ENCODE data around the gene C10orf105. TPM values are rescaled to one million over a fixed set of nuclear protein-coding genes. Genes with fewer than 3 reads are reported as not detected.

The C10orf105 gene
- total RNA-seq, 1 donor from 2014 or later: 0.15 TPM

DNA sequence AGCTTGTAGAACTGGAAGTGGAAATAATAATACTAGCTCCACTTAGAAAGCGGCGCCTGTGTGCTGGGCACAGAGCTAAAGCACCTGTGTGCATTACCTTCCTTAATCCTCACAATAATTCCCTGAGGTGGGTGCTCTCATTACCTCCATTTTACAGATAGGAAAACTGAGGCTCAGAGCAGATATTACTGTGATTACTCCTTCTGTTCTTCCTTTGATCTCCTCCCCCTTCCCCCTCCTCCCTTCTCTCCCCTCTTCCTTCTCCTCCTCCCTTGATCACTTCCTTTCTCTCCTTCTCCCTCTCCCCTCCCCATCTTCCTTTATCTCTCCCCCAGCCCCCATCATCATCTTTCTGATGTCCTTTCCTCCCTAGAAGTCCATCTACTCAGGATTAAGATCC lies 55.0 kb downstream of the C10orf105 start:
- Mint-ChIP-seq H3K9me3 (ENCODE audit: unreplicated experiment) (no peaks in the 10 kb centered on the region), H3K27me3 (ENCODE audit: unreplicated experiment) (peaks cover 14% of the 10 kb centered on the region)
- TF ChIP-seq, protein P1, sequence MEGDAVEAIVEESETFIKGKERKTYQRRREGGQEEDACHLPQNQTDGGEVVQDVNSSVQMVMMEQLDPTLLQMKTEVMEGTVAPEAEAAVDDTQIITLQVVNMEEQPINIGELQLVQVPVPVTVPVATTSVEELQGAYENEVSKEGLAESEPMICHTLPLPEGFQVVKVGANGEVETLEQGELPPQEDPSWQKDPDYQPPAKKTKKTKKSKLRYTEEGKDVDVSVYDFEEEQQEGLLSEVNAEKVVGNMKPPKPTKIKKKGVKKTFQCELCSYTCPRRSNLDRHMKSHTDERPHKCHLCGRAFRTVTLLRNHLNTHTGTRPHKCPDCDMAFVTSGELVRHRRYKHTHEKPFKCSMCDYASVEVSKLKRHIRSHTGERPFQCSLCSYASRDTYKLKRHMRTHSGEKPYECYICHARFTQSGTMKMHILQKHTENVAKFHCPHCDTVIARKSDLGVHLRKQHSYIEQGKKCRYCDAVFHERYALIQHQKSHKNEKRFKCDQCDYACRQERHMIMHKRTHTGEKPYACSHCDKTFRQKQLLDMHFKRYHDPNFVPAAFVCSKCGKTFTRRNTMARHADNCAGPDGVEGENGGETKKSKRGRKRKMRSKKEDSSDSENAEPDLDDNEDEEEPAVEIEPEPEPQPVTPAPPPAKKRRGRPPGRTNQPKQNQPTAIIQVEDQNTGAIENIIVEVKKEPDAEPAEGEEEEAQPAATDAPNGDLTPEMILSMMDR (IDR thresholded peaks at IDR 0.05; ENCODE audit: unreplicated experiment): no peak

GRCh38 chr10:71663311-71663710 lies 56.3 kb downstream of the C10orf105 start:
- Mint-ChIP-seq H3K27ac (ENCODE audit: unreplicated experiment) (no peak overlapping the region), H3K4me3 (ENCODE audit: unreplicated experiment) (peak overlapping the region; percentile 23), H3K27me3 (ENCODE audit: unreplicated experiment) (peaks cover 11% of the 10 kb centered on the region), H3K4me1 (ENCODE audit: unreplicated experiment) (peaks cover 24% of the 10 kb centered on the region), H3K36me3 (ENCODE audit: low read depth, unreplicated experiment) (no peaks in the 10 kb centered on the region), H3K9me3 (ENCODE audit: unreplicated experiment) (no peaks in the 10 kb centered on the region)
- no peak for DNase-seq (ENCODE audit: low spot score)
- TF ChIP-seq, protein P1 (IDR thresholded peaks at IDR 0.05; ENCODE audit: unreplicated experiment): no peak

More for the DNA sequence above, 55.0 kb downstream of the C10orf105 start:
- no peak overlapping the region for H3K27ac Mint-ChIP-seq (ENCODE audit: unreplicated experiment)
- H3K36me3 Mint-ChIP-seq (ENCODE audit: low read depth, unreplicated experiment): no peaks in the 10 kb centered on the region
- no peak overlapping the region for H3K4me3 Mint-ChIP-seq (ENCODE audit: unreplicated experiment)
- peaks cover 17% of the 10 kb centered on the region for H3K4me1 Mint-ChIP-seq (ENCODE audit: unreplicated experiment)
- DNase-seq (ENCODE audit: low spot score): no peak

DNA sequence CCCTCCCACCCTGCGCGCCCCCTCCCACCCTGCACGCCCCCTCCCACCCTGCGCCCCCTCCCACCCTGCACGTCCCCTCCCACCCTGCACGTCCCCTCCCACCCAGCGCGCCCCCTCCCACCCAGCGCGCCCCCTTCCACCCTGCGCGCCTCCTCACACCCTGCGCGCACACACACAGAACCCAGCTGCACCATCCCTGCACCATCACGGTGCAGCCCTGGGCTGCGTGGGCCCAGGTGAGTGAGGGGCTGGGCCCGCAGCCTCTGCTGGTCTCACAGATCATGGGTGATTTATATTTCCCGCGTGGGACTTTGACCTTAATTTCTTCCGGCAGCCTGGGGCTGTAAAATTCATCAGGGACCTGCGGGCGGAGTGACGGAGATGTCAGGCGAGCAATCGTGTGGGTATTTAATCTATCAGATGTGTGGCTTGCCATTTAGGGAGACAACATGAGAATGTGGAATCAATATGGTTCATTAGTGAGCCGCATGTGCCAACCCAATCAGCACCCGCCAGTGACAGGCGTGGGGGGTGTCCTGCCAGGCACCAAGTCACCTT lies 57.7 kb downstream of the C10orf105 start:
- H3K9me3 Mint-ChIP-seq (ENCODE audit: unreplicated experiment): no peaks in the 10 kb centered on the region
- H3K27ac Mint-ChIP-seq (ENCODE audit: unreplicated experiment): no peak overlapping the region
- TF ChIP-seq, protein P1 (IDR thresholded peaks at IDR 0.05; ENCODE audit: unreplicated experiment): no peak
- peaks cover 9% of the 10 kb centered on the region for H3K27me3 Mint-ChIP-seq (ENCODE audit: unreplicated experiment)
- H3K4me3 Mint-ChIP-seq (ENCODE audit: unreplicated experiment): no peak overlapping the region
- no peaks in the 10 kb centered on the region for H3K36me3 Mint-ChIP-seq (ENCODE audit: low read depth, unreplicated experiment)
- H3K4me1 Mint-ChIP-seq (ENCODE audit: unreplicated experiment): peaks cover 25% of the 10 kb centered on the region
- no peak for DNase-seq (ENCODE audit: low spot score)

Other genes starting within 250 kb of the C10orf105 start
- 86.1 TPM for gene VSIR, start 53.7 kb upstream of the C10orf105 start, total RNA-seq (ENCODE audit: unreplicated experiment)
- 676 TPM for gene PSAP, start 131.5 kb upstream of the C10orf105 start, total RNA-seq (ENCODE audit: unreplicated experiment)
- 3.8 TPM for gene CHST3, start 244.6 kb upstream of the C10orf105 start, total RNA-seq (ENCODE audit: unreplicated experiment)